Activated gamma-delta T cell treated with Interleukin-2 at 50 U/mL for 16 hours (primary cell): Measurements from ENCODE around the gene ZNF813.
A peak's percentile ranks its signal among the peaks of the same experiment; 100 is the strongest.

Experiments used
- DNase-seq: peaks from one replicate; pipeline ENCODE4 v3.0.0-alpha.2; 2020

Gene ZNF813

DNA sequence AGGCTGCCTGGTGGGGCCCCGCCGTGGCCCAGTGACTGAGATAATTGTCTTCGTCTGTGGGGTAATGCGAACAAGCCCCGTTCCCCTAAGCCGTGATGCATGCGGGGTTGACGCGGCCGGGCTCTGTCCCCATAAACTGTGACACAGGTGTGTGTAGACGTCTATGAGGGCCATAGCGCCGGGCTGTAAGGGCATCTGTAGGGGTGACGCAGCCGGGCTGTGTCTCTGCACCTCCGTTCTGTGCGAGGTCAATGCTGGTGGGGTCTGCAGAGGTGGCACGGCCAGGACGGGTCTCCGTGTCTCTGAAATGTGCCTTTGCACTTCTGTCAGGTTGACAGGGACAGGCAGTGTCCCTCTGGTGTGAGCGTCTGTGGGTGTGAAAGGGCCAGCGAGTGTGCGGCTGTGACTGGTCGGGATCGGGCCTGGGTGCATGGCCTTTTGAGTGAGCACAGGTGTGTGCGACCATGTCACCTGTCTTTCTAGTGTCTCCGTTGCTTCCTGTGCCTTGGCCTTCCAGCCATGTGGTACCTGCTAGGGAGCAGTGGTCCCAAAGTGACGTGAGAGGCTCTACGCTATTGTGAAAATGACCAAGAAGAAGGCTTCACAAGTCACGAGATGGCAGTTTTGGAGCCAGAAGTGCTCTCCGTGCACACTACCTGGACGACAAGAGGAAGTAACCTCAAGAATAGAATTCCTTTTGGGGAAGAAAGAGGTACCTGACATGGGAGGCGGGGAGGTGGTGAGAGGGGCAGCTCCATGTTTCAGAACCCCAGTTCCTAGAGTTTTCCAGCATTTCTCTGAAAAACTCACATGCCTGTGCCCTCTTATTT lies 54.1 kb downstream of the ZNF813 start:
- DNase-seq, result no peak

DNA sequence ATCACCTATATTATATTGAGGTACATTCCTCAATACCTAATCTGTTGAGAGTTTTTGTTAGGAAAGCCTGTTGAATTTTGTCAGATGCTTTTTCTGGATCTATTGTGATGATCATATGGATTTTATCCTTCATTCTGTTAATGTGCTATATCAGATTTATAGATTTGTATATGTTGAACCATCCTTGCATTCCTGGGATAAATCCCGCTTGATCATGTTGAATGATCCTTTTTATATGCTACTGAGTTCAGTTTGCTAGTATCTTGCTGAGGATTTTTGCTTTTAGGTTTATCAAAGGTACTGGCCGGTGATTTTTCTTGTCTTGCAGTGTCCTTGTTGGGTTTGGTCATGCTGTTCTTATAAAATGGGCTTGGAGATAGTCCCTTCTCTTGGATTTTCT lies 58.4 kb downstream of the ZNF813 start:
- DNase-seq, result no peak

- no peak for DNase-seq
These were observed 63.1 kb downstream of the ZNF813 start for GRCh38 chr19:53530622-53531021.

- DNase-seq, result no peak
These were observed 63.9 kb downstream of the ZNF813 start for GRCh38 chr19:53531457-53531856.

DNA sequence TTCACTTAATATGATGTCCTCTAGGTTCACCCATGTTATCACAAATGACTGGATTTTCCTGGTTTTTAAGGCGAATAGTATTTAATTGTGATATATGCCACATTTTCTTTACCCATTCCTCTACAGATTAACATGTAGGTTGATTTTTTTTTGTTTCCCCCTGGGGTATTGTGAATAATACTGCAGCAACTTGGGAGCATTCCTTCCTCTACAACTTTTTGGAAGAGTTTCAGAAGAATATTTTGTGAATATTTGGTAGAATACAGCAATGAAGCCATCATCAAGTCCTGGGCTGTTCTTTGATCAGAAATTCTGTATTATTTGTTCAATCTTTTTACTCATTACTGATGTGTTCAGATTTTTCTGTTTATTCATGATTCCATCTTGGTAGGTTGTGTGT lies 64.8 kb downstream of the ZNF813 start:
- no peak for DNase-seq

GRCh38 chr19:53536225-53536548 lies 68.7 kb downstream of the ZNF813 start:
- no peak for DNase-seq

DNA sequence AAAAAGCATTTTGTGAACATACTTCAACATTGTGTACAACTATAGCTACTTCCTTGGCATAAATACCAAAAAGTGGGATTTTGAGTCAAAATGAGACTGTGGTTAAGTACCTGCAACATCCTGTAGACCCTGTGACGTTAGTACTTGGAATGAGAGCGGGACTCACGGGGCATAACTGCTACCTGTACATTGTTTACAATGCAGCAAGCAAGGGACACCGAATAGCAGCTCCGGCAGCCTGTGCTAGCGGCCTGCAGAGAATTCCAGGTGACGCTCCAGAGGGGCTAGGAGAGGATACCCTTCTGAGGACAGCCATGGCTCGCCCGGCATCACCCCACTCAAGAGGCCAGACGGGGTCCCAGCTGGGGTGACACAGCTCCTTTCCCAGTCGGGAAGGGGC lies 69.6 kb downstream of the ZNF813 start:
- DNase-seq, result no peak

GRCh38 chr19:53537521-53538377 lies 70.2 kb downstream of the ZNF813 start, which contains the start of gene ZNF331:
Gene ZNF331, plus strand, starts transcription at chr19:53538145. Its CDS starts 31,232 bp downstream, at chr19:53569377.
- peak; percentile 84 for DNase-seq

- DNase-seq, result no peak
These were observed 71.0 kb downstream of the ZNF813 start for GRCh38 chr19:53538378-53539109.

DNA sequence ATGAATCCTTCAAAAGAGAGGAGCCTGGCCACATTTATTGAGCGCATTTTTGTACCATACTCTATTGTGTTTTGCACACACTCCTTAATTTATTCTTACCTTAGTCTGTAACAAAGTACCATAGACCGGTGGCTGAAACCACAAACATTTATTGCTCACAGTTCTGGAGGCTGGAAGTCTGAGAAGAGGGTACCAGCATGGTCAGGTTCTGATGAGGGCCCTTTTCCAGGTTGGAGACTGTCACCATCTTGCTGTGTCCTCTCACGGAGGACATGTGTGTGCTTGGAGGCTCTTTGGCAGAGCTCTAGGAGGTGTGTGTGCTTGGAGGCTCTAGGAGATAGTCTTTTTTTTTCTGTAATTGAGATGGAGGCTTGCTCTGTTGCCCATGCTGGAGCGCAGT lies 72.6 kb downstream of the ZNF813 start:
- no peak for DNase-seq

- DNase-seq, result no peak
These were observed 74.4 kb downstream of the ZNF813 start for GRCh38 chr19:53541971-53542370.

DNA sequence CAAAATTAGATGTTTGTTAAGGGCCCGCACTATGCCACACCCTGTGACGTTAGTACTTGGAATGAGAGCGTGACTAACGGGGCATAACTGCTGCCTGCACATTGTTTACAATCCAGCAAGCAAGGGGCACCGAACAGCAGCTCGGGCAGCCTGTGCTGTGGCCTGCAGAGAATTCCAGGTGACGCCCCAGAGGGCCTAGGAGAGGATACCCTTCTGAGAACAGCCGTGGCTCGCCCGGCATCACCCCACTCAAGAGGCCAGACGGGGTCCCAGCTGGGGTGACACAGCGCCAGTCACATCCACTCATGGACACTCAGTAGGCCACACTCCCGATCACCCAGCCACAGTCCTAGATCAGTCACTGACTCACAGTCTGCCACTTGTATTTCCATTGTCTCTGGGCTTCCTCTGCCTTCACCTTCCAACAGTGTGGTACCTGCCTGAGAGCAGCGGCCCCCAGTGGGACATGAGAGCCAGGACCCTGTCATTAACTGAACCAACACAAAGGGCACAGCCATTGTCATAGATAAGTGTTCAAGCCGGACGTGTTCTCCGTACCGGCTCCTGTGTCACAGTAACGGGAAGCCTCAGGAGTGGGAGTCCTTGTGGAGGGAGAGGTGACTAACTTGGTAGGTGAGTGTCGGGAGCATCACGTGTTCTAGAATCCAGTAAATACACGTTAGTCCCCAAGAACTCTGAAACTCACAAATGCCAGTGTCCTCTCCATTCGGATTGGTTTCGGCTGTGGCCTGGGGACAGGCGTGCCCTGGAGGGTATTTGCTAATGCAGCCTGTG lies 77.9 kb downstream of the ZNF813 start:
- no peak for DNase-seq
